ENCODE results near the gene PCTP.

- no peak for TF ChIP-seq CTCF (conservative IDR thresholded peaks at IDR 0.05)
- TF ChIP-seq EZH2 (IDR thresholded peaks at IDR 0.05; ENCODE audit: low read depth), result no peak
Observed at GRCh38 chr17:55820675-55821074, 69.8 kb downstream of the PCTP start.

Measured in PC-9 (cell line).